Non-pigmented ciliary epithelial cell (primary cell): ENCODE measurements around the gene DDAH1.
"Not testable (repeated sequence)": the region's sequence is repeated elsewhere in the genome, so short reads cannot be mapped to it uniquely, and the experiment has no call there.

Experiments used
- DNase-seq: peaks from one replicate; pipeline ENCODE4 v3.0.0-alpha.2; 2010; ENCODE audit warnings: low read depth

Gene DDAH1

DNA sequence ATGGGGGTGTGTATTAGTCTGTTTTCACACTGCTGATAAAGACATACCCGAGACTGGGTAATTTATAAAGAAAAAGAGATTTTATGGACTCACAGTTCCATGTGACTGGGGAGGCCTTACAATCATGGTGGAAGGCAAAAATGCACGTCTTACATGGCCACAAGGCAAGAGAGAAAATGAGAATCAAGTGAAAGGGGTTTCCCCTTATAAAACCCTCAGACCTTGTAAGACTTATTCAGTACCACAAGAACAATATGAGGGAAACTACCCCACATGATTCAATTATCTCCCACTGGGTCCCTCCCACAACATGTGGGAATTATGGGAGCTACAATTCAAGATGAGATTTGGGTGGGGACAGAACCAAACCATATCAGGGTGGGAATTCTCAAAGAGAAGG, 5.2 kb upstream of the DDAH1 start:
- DNase-seq, result not testable (repeated sequence)

DNA sequence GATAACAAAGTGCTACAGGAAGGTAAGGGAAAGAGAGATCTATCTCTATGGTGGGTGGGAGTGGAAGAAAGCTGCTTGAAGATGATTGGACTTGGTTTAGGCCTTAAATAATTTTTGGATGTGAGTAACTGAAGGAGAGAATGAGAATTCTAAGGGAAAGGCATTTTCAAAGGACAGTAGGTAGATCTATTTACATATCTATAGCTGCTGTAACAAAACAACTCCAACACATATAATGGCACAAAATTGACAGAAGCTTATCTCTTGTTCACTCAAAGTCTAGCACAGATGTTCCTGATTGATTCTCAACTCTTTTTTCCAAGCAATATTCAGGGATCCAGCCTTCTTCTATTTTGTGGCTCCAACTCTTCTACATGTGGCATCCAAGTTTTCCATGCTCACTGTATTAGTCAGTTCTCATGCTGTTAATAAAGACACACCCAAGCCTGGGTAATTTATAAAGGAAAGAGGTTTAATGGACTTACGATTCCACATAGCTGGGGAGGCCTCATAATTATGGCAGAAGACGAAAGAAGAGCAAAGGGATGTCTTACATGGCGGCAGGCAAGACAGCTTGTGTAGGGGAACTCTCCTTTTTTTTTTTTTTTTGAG, 3.1 kb upstream of the DDAH1 start:
- no peak for DNase-seq

DNA sequence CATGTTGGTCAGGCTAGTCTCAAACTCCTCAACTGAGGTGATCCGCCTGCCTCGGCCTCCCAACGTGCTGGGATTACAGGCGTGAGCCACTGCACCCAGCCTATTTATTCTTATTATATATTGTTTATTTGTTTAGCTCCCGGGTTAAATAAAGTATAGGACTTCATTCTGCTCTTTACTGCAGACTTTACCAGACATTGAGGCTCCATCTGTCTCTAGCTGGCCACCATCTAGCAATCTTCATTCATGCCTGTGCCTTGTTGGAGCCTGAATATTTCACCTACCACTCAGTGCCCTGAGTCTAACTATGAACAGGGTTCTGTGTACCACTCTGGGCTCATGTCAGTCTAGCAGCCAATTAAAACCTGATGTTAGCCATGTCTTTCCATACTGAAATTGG, 2.1 kb upstream of the DDAH1 start:
- no peak for DNase-seq

DNA sequence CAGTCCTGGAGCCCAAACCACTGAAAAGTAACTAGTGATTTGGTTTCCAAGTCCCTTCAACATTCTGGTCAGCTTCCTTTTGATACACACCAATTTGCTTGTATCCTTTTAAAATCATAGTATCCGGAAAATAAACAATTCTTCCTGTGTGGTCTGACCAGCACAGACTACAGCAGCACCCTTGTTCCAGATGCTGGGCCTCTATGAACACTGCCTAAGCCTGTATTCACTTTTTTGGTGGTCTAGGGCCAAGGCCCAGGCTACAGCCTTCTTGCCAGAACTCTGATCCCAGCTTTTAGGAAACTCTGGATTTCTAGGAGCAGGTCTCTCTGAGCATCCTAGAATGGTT, 801 bp upstream of the DDAH1 start:
- no peak for DNase-seq

DNA sequence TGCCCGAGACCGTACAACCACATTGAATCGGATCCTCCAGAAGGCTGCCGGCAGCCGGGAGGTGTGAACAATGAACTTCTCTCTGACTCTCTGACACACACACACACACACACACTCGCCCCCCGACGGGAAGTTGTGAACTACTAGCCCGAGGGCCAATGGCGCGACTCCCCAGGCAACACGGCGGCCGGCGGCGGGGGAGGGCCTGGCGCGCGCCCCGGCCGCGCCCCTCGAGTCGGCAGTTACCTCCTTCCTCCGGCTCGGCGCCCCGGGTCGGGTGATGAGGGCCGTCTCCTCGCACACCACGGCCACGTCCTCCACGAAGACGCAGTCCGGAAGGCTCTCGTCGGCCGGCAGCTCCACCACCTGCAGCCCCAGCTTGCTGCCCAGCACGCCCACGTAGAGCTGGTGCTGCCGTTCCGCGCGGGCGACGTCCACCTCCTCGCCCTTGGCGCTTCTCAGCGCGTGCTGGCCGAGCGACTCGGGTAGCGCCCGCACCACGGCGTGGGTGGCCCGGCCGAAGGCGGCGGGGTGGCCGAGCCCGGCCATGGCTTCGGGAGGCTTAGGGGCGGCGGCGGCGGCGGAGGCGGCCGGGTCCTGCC, 361 bp downstream of the DDAH1 start:
- DNase-seq, result no peak

DNA sequence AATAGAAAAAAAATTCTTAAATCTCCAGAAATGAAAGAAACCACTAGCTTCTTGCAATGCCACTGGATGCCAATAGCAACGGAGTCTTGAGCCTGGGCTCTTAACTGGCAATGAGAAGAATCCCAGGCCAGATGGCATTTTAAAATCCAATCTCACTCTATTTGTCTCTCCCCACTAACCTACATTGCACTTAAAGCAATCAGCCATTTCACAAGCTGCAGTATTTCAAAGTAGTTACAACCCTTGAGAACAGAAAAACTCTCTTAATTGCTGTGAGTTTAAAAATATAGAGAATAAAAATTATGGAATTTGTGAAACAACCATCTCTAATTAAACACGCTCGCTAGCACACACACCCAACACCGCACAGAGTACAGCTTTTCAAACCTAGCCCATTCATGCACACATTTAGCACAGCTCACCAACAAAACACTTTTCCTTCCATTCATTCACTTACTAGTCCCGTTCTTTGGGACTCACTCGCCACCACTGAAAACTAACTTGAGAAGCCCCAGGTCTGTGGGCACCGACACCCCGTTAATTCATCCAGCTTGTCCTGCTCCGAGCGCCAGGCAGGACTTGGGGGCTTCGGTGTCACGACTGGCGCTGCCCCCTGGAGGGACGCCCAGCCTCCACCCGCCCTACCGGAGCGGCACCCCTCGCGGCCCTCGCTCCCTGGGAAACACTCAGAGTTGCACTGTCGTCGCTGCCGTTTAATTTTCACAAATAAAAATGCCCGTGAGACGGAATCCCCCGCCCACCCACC, 1.0 kb downstream of the DDAH1 start:
- DNase-seq, result no peak

DNA sequence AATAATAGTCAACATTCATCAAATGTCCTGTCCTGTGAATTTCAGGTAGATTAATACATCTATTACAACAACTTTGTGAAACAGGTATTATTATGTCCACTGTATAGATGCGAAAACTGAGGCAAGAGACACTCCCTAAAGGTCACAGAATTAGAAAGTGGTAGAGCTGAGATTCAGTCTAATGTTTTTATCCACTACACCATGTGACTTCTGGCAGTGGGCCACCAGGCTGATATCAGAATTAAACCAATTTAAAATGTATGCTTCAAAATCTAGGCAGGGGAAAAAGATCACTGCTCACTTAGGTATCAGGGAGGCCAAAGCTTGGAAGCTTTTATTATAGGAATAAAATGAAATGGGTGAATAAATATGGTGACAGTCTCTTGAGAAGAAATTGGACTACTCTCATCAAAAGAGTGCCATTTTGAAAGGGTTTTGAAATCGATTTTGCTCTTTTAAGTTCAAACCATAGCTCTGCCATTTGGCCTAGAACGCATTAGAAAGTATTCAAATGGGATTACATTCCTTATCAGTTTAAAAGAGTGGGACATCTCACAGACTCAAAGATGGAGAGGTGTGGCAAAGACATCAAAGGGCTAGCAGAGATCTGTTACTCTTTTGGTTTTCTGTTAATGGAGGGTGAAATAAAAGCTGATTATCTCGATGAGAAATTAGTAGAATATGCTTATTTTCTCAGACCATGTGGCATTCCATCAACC, 1.9 kb downstream of the DDAH1 start:
- DNase-seq, result no peak

DNA sequence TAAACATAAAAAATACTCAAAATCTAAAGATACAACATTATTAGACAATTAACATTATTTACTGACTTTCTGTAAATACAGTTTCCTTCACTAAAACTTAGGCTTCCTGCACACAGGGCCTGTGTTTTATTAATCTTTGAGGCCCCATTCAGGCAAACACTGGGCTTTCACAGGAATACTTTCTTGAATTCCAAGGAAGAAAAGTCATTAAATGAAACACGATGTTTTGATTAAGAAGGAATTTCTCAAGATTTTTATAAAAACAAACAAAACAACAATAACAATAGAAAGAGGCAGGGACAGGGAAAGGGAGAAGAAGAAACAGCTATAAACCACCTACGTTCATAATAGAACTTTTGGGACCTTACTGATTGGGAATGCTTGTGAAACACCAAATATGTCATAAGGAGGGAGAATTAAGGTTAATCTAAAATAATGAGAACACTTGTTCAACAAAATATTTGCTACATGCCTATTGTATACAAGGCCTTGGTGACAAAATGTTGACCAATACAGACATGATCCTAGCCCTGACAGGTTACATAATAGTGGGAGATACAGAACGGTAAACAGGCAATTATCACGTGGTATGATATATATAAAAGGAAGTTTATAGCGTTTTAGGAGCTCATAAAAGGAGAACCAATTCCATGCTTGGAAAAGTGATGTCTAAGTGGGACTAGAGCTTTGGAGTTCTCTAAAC, 3.6 kb downstream of the DDAH1 start:
- DNase-seq, result no peak

DNA sequence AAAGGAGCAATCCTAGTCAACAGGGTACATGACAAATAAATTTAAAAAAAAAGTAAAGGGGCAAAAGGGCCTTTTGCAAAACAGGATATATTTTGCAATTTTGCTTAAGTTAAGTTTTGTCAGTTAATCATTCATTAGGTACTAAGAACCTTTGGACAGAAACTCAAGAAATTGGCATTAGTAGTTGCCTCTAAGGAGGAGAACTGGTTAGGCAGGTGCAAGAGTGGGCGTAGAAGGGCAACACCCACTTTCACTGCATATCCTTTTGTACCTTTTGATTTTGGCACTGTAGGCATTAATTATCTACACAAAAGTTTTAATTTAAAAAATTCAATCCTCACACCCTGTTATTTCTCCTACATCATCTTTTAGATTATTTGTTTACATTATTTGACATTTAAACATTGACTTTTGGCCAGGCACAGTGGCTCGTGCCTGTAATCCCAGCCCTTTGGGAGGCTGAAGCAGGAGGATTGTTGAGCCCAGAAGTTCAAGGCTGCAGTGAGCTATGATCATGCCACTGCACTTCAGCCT, 4.3 kb downstream of the DDAH1 start:
- DNase-seq, result no peak

DNA sequence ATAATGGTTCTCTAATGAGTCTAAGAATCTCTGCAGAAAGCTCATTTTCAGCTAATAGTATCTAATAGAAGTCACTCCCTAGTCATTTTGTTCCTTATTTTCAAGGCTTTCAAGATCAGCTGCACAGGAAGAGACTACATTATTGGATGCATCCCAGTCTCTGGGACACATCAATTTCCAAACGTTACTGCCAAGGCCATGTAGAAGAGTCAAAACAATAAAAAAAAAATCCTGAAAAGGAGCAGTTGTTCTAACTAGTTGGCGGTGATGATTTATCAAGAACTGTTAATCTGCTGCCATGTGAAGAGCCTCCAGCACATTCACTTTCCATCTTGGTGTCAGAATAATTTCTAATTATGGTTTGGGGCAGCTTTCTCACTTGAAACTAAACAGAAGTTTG, 5.7 kb downstream of the DDAH1 start:
- DNase-seq, result no peak

DNA sequence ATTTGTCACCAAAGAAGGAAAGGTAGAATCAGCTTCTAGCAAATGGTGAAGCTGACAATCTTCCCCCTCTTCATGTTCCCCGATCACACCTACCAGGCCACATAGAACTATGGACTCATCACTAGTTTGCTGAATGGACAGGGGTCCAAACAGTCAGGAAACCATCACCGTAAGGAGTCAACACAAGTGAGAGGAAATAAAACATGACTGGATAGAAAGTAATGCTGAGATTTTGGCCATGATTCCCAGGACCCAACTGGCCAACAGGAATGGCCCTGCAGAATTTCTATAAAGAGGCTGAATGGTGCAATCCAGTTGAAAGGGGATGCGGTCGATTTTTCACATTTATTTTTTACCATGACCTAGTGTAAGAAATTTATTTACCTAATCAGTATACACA, 10.7 kb downstream of the DDAH1 start:
- DNase-seq, result no peak

DNA sequence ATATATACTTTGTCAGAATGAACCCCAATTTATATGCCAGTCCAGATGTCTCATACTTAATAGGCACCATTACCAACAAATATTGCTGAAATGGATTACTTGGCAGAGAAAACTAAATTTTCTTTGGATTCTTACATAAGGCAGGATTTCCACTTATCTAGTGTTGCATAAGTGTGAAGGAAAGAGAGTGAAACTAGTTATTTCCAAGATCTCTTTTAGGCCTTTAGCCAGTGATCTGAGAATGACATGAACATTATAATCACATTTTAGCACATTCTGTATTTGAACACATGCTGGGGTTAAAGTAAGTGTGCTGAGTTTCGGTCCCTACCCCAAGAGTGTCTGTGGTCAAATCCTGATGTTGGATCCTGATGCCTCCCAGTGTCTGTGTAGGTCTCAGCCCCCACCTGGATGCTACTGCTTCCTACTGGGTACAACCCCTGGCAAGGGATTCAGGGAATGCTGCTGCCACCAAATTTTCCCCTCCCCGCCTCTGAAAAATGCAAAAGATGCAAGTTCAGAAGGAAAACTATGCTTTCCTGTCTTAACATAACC, 11.2 kb downstream of the DDAH1 start:
- no peak for DNase-seq

DNA sequence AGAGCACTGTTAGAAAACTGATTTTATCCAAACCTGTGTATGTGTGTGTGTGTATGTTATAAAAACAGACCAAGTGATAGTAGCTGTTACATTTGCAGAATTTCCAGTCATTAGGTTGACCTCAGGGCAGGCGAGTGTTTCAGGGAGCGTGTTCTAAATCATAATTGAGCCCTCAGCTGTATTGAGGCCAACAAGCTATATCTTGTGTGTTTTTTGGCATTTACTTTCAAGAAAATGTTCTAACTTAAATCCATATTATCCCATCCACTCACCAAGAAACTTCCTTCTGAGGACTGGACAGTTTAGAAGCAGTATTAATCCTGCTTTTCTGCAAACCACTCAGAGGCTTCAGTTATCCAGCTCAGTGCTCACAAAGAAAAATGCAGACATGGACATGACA, 12.0 kb downstream of the DDAH1 start:
- DNase-seq, result no peak

DNA sequence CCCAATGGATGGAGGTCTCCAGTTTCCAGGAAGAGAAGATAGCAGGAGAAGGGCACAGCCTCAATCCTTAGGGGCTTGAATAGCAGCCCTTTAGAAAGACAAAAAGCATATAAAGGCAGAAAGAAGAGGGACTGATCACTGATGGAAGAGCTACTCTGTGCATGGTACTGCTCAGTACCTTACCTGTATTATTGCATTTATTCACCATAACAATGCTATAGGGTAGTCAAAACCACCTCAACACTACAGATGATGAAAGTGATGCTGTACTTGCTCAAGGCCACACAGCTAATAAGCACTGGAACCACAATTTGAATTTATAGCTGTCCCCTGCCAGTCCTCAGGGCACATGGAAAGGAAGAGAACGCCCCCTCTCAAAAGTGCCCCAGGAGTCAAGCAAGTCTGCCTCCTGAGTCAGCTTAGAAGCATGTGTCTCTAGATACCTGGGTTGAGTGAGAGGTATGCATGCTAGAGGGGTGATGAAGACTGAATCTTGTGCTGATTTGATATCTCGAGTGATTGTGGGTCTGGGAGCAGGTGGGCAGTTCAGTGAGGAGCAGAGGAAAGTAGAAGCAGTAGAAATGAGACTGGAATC, 13.6 kb downstream of the DDAH1 start:
- DNase-seq, result no peak

DNA sequence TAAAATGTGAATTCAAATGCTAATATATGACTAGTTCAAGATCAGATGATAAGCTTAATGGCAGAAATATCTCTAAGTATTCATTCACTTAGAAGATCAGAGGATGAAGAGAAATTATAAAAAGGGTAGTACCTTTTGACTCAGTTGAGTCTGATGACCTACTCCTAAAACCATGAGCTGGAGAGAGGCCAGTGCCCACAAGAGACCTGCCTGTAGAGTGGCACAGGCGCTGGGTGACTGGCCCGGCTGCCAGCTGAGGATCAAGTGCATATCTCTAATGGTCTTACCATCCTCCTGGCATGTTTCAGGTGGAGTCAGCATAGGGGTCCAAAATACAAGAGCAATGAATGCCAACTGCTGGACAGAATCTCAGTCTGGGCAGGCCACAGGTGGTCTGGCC, 14.1 kb downstream of the DDAH1 start:
- no peak for DNase-seq

DNA sequence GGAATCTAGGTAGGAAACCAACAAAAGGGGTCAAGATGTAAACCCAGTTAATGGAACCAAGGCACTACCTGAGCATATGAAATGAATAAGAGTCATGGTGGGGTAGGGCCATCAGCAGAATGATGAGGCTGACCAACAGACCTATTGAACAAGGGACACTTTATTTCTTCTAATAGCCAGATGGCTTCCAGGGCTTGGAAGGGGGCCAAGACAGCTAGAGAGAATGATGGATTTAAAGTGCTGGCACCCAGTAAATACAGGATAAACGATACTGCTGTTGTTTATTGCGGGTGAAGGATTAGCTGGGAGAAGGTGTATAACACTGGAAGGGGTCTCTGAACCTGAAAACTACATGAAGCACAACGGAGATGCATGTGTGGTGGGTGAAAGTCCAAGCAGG, 15.6 kb downstream of the DDAH1 start:
- no peak for DNase-seq

DNA sequence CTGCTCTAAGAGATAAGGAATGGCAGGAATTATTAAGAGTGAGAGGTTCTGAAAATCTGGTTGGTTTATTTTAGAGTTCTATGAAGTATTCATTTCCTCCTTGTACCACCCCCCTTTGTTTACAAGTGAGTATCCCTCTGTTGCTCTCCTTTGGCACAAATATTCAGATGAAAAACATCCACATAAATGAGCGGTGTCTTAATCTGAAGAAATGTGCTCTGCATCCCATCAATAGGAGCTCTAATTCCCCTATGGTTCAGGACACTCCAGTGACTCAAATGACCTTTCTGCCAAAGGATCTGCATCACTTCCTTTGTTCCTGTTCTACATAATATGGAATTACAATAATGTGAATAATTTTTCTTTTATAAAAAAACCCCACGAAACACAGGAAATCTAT, 16.6 kb downstream of the DDAH1 start:
- DNase-seq, result no peak

DNA sequence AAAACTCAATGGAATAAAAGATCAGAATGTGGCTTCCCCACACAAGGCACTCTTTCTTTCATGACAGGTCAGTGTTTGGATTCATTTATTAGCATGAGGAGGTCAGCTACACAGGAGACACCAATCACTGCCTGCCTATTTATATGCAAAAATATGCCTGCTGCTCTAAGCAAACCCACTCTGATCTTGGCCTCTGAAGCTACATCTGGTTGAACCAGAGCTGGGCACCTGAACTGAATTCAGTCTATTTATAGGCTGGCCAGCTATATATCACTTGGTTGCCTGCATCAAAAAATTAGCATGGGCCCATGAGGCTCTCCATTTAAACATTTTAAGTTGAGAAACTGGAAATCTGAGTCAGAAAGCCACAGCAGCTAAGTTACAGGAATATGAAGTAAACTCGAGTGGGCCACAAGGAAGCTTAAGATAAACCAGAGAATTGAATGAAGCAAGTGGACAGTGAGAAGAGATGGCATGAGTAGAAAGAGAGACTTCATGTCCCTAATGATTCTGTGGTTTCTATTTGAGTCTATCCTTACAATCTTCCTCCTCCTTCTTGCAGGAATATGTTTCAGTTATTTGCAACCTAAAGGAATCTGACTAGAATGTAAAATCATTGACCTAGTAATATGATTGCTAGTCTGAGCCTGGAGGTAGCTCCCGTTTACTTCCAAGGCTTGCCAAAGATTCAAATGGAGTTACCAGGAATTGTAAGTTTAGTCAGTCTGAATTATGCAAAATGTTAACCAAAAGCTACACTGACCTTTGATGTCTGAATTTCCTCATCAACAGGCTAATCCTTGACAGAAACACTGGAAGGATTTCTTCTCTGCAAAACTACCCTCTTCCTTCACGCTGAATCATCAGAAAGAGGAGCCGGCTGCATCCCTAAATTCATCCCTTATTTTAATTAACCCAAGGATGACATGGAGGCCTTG, 17.7 kb downstream of the DDAH1 start:
- no peak for DNase-seq

DNA sequence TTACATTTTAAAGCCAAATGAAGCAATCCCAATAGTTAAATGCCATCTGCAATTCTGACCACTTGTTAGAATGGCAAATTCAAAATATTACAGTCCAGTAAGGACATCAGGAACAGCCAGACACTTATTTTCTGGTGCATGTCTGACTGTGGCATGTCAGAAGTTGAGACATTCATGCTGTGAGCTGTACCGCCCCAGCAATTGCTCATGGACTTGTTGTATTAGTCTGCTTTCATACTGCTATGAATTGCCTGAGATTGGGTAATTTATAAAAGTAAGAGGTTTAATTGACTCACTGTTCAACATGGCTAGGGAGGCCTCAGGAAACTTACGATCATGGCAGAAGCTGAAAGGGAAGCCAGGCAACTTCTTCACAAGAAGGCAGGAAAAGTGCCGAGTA, 19.1 kb downstream of the DDAH1 start:
- peak; percentile 36 for DNase-seq

DNA sequence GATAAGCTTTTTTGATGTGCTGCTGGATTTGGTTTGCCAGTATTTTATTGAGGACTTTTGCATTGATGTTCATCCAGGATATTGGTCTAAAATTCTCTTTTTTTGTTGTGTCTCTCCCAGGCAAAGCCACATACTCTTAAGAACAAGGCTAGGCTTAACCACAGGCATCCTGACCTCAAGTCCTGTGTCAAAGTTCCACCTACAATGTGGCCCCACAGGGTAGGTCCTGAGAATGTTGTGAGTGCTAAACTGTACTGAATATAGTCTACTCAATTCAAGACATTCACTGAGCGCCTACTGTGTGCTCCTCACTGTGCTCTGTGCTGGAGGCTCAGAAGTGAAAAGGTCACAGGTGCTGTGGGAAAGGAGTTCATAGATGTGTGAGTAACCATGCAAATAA, 20.6 kb downstream of the DDAH1 start:
- no peak for DNase-seq
